Activated T-cell treated with anti-CD3 and anti-CD28 coated beads, Interleukin-2, amount 50 U/mL, for 72 hours (primary cell): ENCODE results near the gene WNT8B. TPM values are rescaled to one million over a fixed set of nuclear protein-coding genes. Genes with fewer than 3 reads are reported as not detected.

Experiments
- ATAC-seq, 2 donors: fragments of 150-1000 bp; cut with Tn5 transposase; replicated peaks in 1 of 2; 2 replicates each; pipeline ENCODE4 v1.10.0; 2021; ENCODE audit warnings: moderate library complexity in 2 of 2, mild to moderate bottlenecking in 1 of 2
- DNase-seq, 2 donors: peaks; one replicate each; pipeline ENCODE4 v3.0.0; 2021 to 2022; ENCODE audit warnings: mixed read lengths in 1 of 2
- H3K27ac Mint-ChIP-seq: one replicate; pipeline ENCODE4 v1.8.0; 2022; ENCODE audit warnings: mild to moderate bottlenecking, moderate library complexity, mixed read lengths
- H3K27me3 Mint-ChIP-seq: one replicate; pipeline ENCODE4 v1.8.0; 2022; ENCODE audit warnings: low read depth, mixed read lengths
- H3K36me3 Mint-ChIP-seq, 2 donors: one replicate each; pipeline ENCODE4 v1.8.0; 2022; ENCODE audit warnings: mixed read lengths in 2 of 2, mild to moderate bottlenecking in 1 of 2; ENCODE audit not compliant: insufficient read depth in 2 of 2
- H3K4me1 Mint-ChIP-seq: one replicate; pipeline ENCODE4 v1.8.0; 2022; ENCODE audit warnings: low read depth, mixed read lengths
- H3K4me3 Mint-ChIP-seq, 2 donors: one replicate each; pipeline ENCODE4 v1.8.0; 2022; ENCODE audit warnings: mild to moderate bottlenecking in 2 of 2, mixed read lengths in 2 of 2, moderate library complexity in 2 of 2
- H3K9me3 Mint-ChIP-seq, 2 donors: one replicate each; pipeline ENCODE4 v1.8.0; 2022; ENCODE audit warnings: mixed read lengths in 2 of 2
- total RNA-seq, 2 donors: library from RNA; stranded (reverse); gene quantifications; one replicate each; pipeline ENCODE4 v1.2.3, GENCODE V29; 2022

Gene WNT8B
- total RNA-seq, 2 donors from 2014 or later: 0.14 to 0.22 TPM

- Mint-ChIP-seq H3K36me3 (peaks cover 13 to 17% of the 10 kb centered on the region in 2 donors), H3K4me3 (peak within 1 kb of the TSS; percentile 87 to 98), H3K27ac (peak within 1 kb of the TSS; percentile 95), H3K27me3 (no peaks in the 10 kb centered on the region), H3K9me3 (no peaks in the 10 kb centered on the region), H3K4me1 (peaks cover 44% of the 10 kb centered on the region)
- peak; percentile 70 to 74 for ATAC-seq
- DNase-seq: peak; percentile 90
These were observed 66.9 kb downstream of the WNT8B start, which contains the start of gene NDUFB8 for GRCh38 chr10:100529475-100530298. Gene NDUFB8 (minus strand): TSS chr10:100529871. CDS start chr10:100529851, 20 bp downstream.

DNA sequence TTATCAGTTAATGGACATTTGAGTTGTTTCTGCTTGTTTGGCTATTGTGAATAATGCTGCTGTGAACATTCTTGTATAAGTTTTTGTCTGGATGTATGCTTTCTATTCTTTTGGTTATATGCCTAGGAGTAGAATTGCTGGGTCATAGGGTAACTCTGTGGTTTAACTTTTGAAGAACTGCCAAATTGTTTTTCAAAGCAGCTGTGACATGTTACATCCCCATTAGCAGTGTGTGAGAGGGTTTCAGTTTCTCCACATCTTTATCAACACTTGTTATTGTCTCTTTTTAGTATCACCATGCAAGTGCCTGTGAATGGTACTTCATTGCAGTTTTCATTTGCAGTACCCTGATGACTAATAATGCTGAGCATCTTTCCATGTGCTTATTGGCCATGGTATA, 69.0 kb downstream of the WNT8B start:
- DNase-seq: no peak
- Mint-ChIP-seq H3K27ac (no peak overlapping the region), H3K9me3 (no peaks in the 10 kb centered on the region)

More for the DNA sequence above, 69.0 kb downstream of the WNT8B start:
- peak; percentile 27 to 44 for ATAC-seq
- Mint-ChIP-seq H3K27me3 (no peaks in the 10 kb centered on the region), H3K4me1 (peaks cover 41% of the 10 kb centered on the region), H3K4me3 (peak overlapping the region in 1 of 2 donors; percentile 60), H3K36me3 (peaks cover 6 to 10% of the 10 kb centered on the region in 2 donors)

Other genes starting within 250 kb of the WNT8B start
- gene CHUK, start 233.4 kb upstream of the WNT8B start, total RNA-seq: 10 to 100 TPM; 25.0 to 26.6 TPM
- gene CWF19L1, start 195.4 kb upstream of the WNT8B start, total RNA-seq: 10 to 100 TPM; 54.4 to 73.1 TPM
- gene BLOC1S2, start 176.3 kb upstream of the WNT8B start, total RNA-seq: 100 to 1,000 TPM in 1 of 2 donors, 10 to 100 TPM in 1; 78.9 to 110 TPM
- gene PKD2L1, start 132.8 kb upstream of the WNT8B start, total RNA-seq: under 1 TPM; 0.30 to 0.60 TPM
- 10 to 100 TPM; 79.5 to 90.4 TPM for gene SCD, start 115.8 kb upstream of the WNT8B start, total RNA-seq
- 100 to 1,000 TPM in 1 of 2 donors, 10 to 100 TPM in 1; 76.5 to 106 TPM for gene SEC31B, start 56.9 kb downstream of the WNT8B start, total RNA-seq
- gene NDUFB8, start 66.9 kb downstream of the WNT8B start, total RNA-seq: 100 to 1,000 TPM; 327 to 390 TPM
- gene HIF1AN, start 72.9 kb downstream of the WNT8B start, total RNA-seq: 10 to 100 TPM; 52.8 to 55.1 TPM